Activated T-cell treated with anti-CD3 and anti-CD28 coated beads, Interleukin-2, amount 50 U/mL, for 72 hours (primary cell): Measurements from ENCODE around the gene SNAPC4. TPM values are rescaled to one million over a fixed set of nuclear protein-coding genes. Genes with fewer than 3 reads are reported as not detected.
"Not testable (repeated sequence)": the region's sequence is repeated elsewhere in the genome, so short reads cannot be mapped to it uniquely, and the experiment has no call there.

Source experiments
- ATAC-seq, 2 donors: fragments of 150-1000 bp; cut with Tn5 transposase; replicated peaks in 1 of 2; 2 replicates each; pipeline ENCODE4 v1.10.0; 2021; ENCODE audit warnings: moderate library complexity in 2 of 2, mild to moderate bottlenecking in 1 of 2
- DNase-seq, 2 donors: peaks; one replicate each; pipeline ENCODE4 v3.0.0; 2021 to 2022; ENCODE audit warnings: mixed read lengths in 1 of 2
- H3K27ac Mint-ChIP-seq: one replicate; pipeline ENCODE4 v1.8.0; 2022; ENCODE audit warnings: mild to moderate bottlenecking, moderate library complexity, mixed read lengths
- H3K27me3 Mint-ChIP-seq: one replicate; pipeline ENCODE4 v1.8.0; 2022; ENCODE audit warnings: low read depth, mixed read lengths
- H3K36me3 Mint-ChIP-seq, 2 donors: one replicate each; pipeline ENCODE4 v1.8.0; 2022; ENCODE audit warnings: mixed read lengths in 2 of 2, mild to moderate bottlenecking in 1 of 2; ENCODE audit not compliant: insufficient read depth in 2 of 2
- H3K4me1 Mint-ChIP-seq: one replicate; pipeline ENCODE4 v1.8.0; 2022; ENCODE audit warnings: low read depth, mixed read lengths
- H3K4me3 Mint-ChIP-seq, 2 donors: one replicate each; pipeline ENCODE4 v1.8.0; 2022; ENCODE audit warnings: mild to moderate bottlenecking in 2 of 2, mixed read lengths in 2 of 2, moderate library complexity in 2 of 2
- H3K9me3 Mint-ChIP-seq, 2 donors: one replicate each; pipeline ENCODE4 v1.8.0; 2022; ENCODE audit warnings: mixed read lengths in 2 of 2
- total RNA-seq, 2 donors: library from RNA; stranded (reverse); gene quantifications; one replicate each; pipeline ENCODE4 v1.2.3, GENCODE V29; 2022

SNAPC4 gene
- total RNA-seq, 2 donors from 2014 or later, result 10.9 to 14.3 TPM

DNA sequence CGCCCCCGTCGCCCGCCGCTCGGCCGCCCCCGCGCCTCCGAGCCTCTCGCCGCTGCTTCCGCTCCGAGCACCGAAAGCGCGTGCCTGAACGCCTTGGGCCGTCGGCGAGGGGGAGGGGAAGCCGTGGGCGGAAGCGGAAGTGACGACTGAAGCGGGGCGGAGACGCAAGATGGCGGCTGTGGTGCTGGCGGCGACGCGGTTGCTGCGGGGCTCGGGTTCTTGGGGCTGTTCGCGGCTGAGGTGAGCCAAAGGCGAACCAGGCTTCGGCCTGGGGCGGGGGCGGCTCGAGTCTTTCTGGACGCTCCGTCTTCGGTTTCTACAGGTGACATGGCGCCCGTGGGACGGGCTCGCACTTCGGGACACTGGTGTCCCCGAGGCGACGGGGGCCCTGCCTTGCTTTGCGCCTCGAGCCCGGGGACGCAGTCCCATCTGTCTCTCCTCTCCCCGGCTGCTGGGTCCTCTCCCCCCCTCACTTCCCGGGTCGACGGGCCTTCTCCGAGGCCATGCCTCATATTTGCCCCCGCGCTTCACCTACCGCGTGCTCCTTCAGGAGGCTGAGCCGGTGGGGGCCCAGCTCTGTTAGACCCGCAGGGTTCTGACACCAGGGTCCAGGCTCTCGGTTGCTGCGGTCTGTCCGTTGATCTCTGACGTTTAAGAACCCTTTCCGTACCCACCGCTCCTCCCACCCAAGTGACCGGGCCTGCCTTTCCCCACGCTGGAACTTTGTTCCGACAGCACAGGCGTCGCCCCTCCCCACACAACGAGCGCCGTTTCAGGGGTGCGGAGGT is 10.7 kb upstream of the SNAPC4 start, which contains the start of the genes ENTR1 and PMPCA:
TSS of gene ENTR1 (minus strand) at position 115 of the 788 bp plus-strand sequence. CDS start 217 bp downstream, outside the sequence.
TSS of gene PMPCA (plus strand) at position 159 of the 788 bp plus-strand sequence. CDS start at position 170, 11 bp downstream.
- peak within 1 kb of the TSS; percentile 83 for H3K27ac Mint-ChIP-seq
- no peaks in the 10 kb centered on the region for H3K9me3 Mint-ChIP-seq

DNA sequence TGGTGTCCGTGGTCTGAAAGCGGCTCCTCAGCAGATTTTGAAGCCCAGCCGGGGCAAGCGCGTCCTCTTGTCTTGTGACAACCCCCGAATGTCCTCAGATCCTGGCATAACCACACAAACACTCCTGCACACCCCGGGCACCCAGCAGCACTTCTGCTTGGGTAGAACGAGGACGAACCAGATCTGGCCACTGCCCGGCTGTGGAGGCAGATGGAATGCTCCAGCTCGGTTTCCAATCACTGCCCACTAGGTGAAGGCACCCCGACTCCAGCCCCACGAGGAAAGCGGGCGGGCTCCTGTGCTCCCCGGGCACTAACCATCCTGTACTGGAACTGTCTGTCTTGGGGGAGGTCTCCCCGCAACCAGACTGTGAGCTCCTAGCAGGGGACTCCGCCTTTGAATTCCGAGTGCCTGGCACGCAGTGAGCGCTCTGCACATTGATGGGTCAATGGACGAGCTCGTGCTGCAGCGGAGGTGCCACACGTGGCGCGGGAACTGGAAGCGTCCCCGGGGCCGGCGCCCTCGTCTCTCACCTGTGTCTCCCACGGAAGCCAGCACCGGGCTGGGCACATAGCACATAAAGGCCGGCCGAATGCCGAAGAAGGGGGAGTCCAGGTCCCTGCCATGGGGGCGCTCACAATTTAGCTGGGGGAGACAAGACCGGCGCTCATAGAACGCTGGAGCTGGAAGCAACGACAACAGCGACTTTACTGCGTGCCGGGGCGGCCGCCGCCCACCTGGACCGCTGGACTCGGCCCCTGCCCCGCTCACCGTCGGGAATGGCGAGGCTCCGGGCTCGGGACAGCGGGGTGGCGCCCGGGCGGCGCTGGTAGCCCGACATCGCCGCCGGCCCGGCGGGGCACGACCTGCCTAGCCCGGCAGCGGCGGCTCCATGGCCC is 9.8 kb upstream of the SNAPC4 start:
- H3K4me1 Mint-ChIP-seq, result peaks cover 72% of the 10 kb centered on the region
- no peaks in the 10 kb centered on the region for H3K9me3 Mint-ChIP-seq
- ATAC-seq (peak; percentile 27 to 43), DNase-seq (peak; percentile 46 to 48)
- no peaks in the 10 kb centered on the region for H3K27me3 Mint-ChIP-seq
- peaks cover 5 to 25% of the 10 kb centered on the region in 2 donors for H3K36me3 Mint-ChIP-seq
- H3K27ac Mint-ChIP-seq, result peak overlapping the region; percentile 82
- H3K4me3 Mint-ChIP-seq, result peak overlapping the region; percentile 91 to 94

More for the DNA sequence above, 10.7 kb upstream of the SNAPC4 start, which contains the start of the genes ENTR1 and PMPCA:
- H3K4me1 Mint-ChIP-seq, result peaks cover 63% of the 10 kb centered on the region
- ATAC-seq (peak; percentile 84 to 88), DNase-seq (peak; percentile 98 to 99)
- peaks cover 5 to 25% of the 10 kb centered on the region in 2 donors for H3K36me3 Mint-ChIP-seq
- H3K27me3 Mint-ChIP-seq, result no peaks in the 10 kb centered on the region
- peak within 1 kb of the TSS; percentile 94 to 96 for H3K4me3 Mint-ChIP-seq

GRCh38 chr9:136407911-136408310 is 7.9 kb upstream of the SNAPC4 start:
- Mint-ChIP-seq H3K9me3 (no peaks in the 10 kb centered on the region), H3K27me3 (no peaks in the 10 kb centered on the region), H3K27ac (no peak overlapping the region), H3K4me1 (peaks cover 80% of the 10 kb centered on the region), H3K4me3 (peak overlapping the region; percentile 41 to 91), H3K36me3 (peaks cover 5 to 21% of the 10 kb centered on the region in 2 donors)
- ATAC-seq, result no peak
- DNase-seq, result peak; percentile 25 to 37

DNA sequence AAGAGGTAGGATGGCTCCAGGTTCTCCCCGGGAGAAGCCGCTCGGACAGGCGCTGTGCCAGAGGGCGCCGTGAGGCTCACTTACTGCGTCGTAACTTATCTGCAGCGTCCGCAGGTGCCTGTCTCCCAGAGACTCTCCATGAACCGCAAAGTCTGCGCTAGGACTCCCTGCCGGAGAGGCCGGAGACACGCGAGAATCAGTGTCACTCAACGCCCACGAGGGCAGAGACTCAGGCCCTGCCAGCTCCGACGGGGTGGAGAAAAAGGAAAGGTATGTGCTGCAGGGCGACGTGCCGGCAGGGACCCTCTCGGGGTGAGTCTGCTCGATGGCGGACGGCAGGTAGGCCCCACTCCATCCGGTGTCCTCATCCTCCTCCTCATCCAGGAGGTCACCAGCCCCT is 7.1 kb upstream of the SNAPC4 start:
- not testable (repeated sequence) for H3K9me3 Mint-ChIP-seq, H3K27me3 Mint-ChIP-seq, ATAC-seq, DNase-seq, H3K27ac Mint-ChIP-seq
- peaks cover 7 to 22% of the 10 kb centered on the region in 2 donors for H3K36me3 Mint-ChIP-seq
- peak overlapping the region in 1 of 2 donors; percentile 7 for H3K4me3 Mint-ChIP-seq
- H3K4me1 Mint-ChIP-seq, result peaks cover 76% of the 10 kb centered on the region

DNA sequence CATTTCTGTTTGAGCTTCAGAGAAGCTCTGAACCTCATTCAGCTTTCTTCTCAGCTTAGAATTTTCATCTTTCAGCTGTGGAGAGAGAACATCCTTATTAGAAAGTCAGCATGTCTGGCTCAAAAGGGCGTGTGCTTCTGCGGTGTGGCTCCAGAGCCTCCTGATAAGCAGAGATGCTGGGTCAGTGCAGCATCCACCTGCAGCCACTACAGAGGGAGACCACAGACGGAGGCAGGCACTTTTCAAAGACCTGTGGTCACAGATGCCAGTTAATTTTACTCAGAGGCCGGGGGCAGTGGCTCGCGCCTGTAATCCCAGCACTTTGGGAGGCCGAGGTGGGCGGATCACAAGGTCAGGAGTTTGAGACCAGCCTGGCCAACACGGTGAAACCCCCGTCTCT is 5.9 kb upstream of the SNAPC4 start:
- H3K4me3 Mint-ChIP-seq, H3K27ac Mint-ChIP-seq, DNase-seq, H3K9me3 Mint-ChIP-seq, ATAC-seq, H3K27me3 Mint-ChIP-seq: not testable (repeated sequence)
- Mint-ChIP-seq H3K4me1 (peaks cover 73% of the 10 kb centered on the region), H3K36me3 (peaks cover 4 to 20% of the 10 kb centered on the region in 2 donors)

DNA sequence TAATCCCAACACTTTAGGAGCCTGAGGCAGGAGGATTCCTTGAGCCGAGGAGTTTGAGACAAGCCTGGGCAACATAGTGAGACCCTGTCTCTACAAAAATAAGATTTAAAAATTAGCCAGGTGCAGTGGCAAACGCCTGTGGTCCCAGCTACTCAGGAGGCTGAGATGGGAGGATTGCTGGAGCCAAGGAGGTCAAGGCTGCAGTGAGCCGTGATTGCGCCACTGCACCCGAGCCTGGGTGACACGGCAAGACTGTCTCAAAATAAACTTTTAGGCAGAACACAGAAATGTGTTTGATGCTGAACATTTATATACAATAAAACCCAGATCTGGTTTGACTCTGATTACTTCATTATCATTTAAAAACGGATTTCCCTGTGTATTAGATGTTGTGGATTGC is 5.5 kb upstream of the SNAPC4 start:
- Mint-ChIP-seq H3K9me3 (no peaks in the 10 kb centered on the region), H3K4me3 (peak overlapping the region in 1 of 2 donors; percentile 79), H3K27ac (no peak overlapping the region), H3K27me3 (no peaks in the 10 kb centered on the region), H3K4me1 (peaks cover 75% of the 10 kb centered on the region), H3K36me3 (peaks cover 4 to 20% of the 10 kb centered on the region in 2 donors)
- no peak for ATAC-seq
- no peak for DNase-seq

- Mint-ChIP-seq H3K36me3 (peaks cover 4 to 20% of the 10 kb centered on the region in 2 donors), H3K9me3 (no peaks in the 10 kb centered on the region), H3K27me3 (no peaks in the 10 kb centered on the region), H3K27ac (peak overlapping the region; percentile 94), H3K4me3 (peak overlapping the region; percentile 79 to 87), H3K4me1 (peaks cover 76% of the 10 kb centered on the region)
- no peak for DNase-seq
- no peak for ATAC-seq
Observed at GRCh38 chr9:136404801-136405136, 4.8 kb upstream of the SNAPC4 start.

DNA sequence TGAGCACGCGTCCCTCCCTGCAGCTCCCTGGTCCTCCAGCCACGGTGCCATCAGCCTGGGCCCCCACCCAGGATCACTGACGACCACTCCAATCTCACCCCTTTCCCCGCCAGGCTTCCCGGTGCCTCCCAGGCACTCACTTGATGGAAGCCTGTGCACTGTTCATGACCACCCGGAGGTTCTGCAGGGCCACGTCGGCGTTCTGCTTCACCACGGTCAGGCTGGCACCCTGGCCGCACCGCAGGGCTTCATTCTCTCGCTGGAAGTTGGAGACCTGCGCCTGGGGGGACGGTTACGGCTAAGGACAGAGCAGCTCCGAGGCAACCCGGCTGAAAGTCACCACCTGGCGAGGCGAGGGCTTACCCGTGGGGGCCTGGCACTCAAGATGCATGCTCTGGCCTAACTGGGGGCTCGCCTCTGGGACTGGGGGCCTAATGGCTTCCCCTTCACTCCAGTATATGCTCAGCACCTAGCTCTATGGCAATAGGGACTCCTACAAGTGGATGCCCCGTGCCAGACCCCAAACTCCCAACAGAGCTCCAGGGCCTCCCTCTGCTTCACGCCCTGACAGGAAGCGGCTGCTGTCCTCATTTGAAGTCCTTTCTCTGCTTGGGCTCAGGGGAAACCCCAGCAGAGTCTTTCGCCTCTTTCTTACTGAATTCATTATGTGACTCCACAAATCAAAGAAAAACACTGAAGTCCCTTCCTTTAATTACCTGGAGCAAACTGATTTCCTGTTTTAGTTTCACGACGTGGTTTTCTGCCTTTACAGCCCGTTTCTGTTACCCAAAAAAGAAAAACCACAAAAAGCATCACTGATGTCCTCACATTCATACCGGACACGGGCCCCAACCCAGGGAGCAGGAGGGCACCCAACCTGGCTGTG is 4.2 kb upstream of the SNAPC4 start:
- Mint-ChIP-seq H3K4me1 (peaks cover 72% of the 10 kb centered on the region), H3K4me3 (peak overlapping the region; percentile 79 to 87), H3K9me3 (no peaks in the 10 kb centered on the region), H3K27ac (peak overlapping the region; percentile 94), H3K27me3 (no peaks in the 10 kb centered on the region), H3K36me3 (peaks cover 4 to 20% of the 10 kb centered on the region in 2 donors)
- ATAC-seq (peak; percentile 24 to 27), DNase-seq (peak; percentile 50 to 54)

DNA sequence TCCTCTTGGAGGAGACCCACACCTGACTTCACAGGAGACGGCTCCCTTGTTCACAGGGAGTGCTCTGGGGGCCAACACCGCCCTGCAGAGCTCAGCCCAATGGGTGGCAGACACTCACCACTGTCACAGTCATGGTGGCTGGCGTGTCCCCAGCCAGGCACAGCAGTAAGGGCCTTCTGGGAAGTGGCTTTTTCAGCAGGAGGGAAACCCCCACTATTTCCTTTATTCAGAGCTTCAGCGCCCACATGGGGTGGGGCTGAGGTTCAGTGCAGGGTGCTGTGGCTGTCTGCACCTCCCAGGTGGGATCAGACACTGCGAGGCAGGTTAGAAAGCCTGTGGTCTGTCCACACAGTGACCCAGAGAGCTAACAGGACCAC is 3.6 kb upstream of the SNAPC4 start:
- no peaks in the 10 kb centered on the region for H3K9me3 Mint-ChIP-seq
- DNase-seq, result peak; percentile 74 to 76
- H3K4me3 Mint-ChIP-seq, result peak overlapping the region; percentile 79 to 87
- H3K27ac Mint-ChIP-seq, result peak overlapping the region; percentile 94
- peaks cover 4 to 15% of the 10 kb centered on the region in 2 donors for H3K36me3 Mint-ChIP-seq
- ATAC-seq, result peak; percentile 70 to 72
- peaks cover 72% of the 10 kb centered on the region for H3K4me1 Mint-ChIP-seq
- H3K27me3 Mint-ChIP-seq, result no peaks in the 10 kb centered on the region

DNA sequence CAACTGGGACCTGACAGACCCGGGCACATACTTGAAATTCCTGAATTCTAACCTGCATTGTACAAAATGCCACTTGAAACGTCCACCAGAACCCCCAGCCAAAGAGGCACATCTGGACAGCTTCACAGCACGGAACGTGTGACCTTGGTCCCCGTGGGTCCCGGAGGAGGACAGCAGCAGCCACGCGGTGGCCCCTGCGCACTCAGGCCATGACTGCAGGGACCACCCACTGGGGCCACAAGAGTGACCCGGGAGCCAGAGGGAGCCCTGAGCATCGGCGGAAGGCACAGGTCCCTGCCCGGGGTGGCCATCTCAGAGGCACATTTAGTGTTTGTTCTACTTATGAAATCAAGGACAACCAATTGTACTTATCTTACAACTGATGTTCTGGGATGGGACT is 2.1 kb upstream of the SNAPC4 start:
- H3K36me3 Mint-ChIP-seq, result peaks cover 2 to 12% of the 10 kb centered on the region in 2 donors

GRCh38 chr9:136401173-136401922 is 1.4 kb upstream of the SNAPC4 start:
- H3K27me3 Mint-ChIP-seq, result no peaks in the 10 kb centered on the region
- H3K4me1 Mint-ChIP-seq, result peaks cover 60% of the 10 kb centered on the region
- DNase-seq (no peak), ATAC-seq (no peak)
- peak overlapping the region; percentile 83 for H3K27ac Mint-ChIP-seq
- H3K4me3 Mint-ChIP-seq, result peak overlapping the region; percentile 34 to 35
- peaks cover 3 to 13% of the 10 kb centered on the region in 2 donors for H3K36me3 Mint-ChIP-seq
- no peaks in the 10 kb centered on the region for H3K9me3 Mint-ChIP-seq

More for the DNA sequence above, 2.1 kb upstream of the SNAPC4 start:
- ATAC-seq, result no peak
- Mint-ChIP-seq H3K4me3 (peak overlapping the region; percentile 29 to 36), H3K9me3 (no peaks in the 10 kb centered on the region), H3K4me1 (peaks cover 64% of the 10 kb centered on the region), H3K27me3 (no peaks in the 10 kb centered on the region), H3K27ac (peak overlapping the region; percentile 83)
- DNase-seq, result no peak
